ENCODE data around the gene TRRAP.

Gene TRRAP

DNA sequence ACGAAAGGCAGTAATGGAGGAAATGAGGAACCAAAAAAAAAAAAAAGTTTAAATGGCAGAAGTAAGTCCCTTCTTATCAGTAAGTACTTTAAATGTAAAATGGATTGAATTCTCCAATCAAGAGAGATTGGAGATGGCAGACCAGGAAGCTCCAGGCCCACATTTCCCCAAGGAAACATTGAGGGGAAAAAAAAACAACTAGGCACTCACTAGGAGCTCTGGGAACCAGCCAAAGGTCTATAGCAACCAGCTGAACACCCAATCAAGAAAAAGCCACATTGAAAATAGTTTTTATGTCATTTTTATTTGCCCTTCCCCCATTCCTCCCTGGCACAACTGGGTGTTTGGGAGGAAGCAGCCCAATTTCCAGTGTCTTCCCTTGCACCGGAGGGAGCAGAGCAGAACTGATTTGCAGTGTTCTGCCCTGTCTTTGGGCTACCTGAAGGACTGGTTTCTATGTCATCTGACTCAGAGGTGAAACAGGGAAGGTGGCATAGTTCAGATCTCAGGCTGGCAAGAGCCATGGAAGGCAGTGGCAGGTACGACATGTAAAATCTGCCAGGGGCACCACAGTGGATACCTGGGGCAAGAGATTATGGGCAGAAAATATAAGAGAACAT lies 143.7 kb downstream of the TRRAP start:
- no peak for DNase-seq (ENCODE audit: low spot score)
- TF ChIP-seq, protein P1, sequence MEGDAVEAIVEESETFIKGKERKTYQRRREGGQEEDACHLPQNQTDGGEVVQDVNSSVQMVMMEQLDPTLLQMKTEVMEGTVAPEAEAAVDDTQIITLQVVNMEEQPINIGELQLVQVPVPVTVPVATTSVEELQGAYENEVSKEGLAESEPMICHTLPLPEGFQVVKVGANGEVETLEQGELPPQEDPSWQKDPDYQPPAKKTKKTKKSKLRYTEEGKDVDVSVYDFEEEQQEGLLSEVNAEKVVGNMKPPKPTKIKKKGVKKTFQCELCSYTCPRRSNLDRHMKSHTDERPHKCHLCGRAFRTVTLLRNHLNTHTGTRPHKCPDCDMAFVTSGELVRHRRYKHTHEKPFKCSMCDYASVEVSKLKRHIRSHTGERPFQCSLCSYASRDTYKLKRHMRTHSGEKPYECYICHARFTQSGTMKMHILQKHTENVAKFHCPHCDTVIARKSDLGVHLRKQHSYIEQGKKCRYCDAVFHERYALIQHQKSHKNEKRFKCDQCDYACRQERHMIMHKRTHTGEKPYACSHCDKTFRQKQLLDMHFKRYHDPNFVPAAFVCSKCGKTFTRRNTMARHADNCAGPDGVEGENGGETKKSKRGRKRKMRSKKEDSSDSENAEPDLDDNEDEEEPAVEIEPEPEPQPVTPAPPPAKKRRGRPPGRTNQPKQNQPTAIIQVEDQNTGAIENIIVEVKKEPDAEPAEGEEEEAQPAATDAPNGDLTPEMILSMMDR (IDR thresholded peaks at IDR 0.05; ENCODE audit: extremely low read depth, missing control alignments) = no peak

DNA sequence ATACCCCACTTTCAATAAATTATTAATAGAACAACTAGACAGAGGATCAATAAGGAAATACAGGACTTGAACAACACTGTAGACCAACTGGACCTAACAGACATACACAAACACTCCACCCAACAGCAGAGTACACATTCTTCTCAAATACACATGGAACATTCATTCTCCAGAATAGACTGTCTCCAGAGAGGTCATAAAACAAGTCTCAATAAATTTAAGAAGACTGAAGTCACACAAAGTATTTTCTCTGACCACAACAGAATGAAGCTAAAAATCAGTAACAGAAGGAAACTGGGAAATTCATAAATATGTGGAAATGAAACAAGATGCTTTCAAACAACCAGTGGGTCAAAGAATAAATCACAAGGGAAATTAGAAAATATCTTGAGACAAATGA lies 145.7 kb downstream of the TRRAP start:
- no peak for DNase-seq (ENCODE audit: low spot score)
- TF ChIP-seq, protein P1 (IDR thresholded peaks at IDR 0.05; ENCODE audit: extremely low read depth, missing control alignments) = no peak

DNA sequence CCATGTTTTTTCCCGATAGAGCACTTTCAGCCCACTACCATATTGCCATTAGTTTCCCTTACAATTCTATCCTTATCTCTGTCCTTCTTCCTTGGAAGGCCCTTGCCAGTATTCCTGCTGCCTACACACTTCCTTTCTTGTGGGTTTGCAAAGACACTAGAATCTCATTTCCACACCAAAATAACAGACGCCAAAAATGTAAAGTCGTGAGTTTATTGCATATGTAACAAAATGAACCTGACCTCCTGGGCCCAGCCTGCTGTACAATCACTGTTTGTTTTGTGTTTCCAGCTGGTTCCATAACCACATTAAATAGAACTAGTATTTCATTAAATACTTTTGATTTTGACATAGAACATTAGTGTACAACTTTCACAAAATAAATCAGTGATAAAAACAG lies 148.9 kb downstream of the TRRAP start:
- TF ChIP-seq, protein P1 (IDR thresholded peaks at IDR 0.05; ENCODE audit: extremely low read depth, missing control alignments) = no peak
- no peak for DNase-seq (ENCODE audit: low spot score)

- TF ChIP-seq, protein P1 (IDR thresholded peaks at IDR 0.05; ENCODE audit: extremely low read depth, missing control alignments) = no peak
- no peak for DNase-seq (ENCODE audit: low spot score)
These were observed 149.5 kb downstream of the TRRAP start for GRCh38 chr7:99027841-99028240.

GRCh38 chr7:99028261-99028973 lies 150.1 kb downstream of the TRRAP start:
- no peak for DNase-seq (ENCODE audit: low spot score)
- TF ChIP-seq, protein P1 (IDR thresholded peaks at IDR 0.05; ENCODE audit: extremely low read depth, missing control alignments) = no peak

DNA sequence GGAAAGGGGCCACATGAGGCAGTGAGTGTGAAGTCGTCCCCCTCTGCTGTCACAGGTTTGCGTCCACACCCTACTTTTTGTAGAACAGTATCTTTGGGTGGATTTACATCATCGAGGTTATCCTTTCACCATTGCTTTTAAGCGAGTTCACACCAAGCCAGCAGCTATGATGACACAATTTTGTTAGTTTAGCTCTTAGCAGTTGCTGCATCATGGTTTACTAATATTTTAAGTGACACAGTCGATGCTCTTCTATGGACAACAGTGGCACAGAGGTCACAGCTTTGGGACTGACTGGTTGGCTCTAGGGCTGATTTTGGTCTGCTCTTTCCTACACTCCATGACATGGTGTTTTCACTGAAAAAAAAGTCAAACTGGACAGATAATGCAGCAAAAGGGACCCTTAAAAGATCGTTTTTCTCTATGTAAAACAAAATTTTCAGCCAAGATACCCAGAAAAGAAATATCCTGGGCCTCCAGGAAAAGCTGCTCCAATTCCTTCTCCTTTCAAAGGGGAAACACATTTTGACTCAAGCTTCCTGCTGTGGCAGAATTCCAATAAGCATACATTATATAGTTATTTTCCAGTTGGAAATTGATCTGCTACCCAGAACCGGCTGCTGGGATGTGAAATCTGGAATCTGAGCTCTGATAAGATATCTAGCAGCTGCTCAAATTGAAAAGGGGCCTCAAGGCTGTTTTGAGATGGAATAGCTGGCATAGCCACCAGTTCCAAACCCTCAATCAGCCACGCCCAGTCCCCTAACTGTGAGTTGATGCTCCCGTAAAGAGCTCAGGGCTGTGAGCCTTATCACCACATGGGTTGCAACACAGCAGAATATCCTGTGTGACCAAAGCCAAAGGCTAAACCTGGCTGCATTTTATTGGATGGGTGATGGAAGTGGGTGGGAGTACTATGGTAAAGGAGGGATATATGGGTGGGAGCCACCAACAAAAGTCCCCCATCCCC lies 151.4 kb downstream of the TRRAP start:
- TF ChIP-seq, protein P1 (IDR thresholded peaks at IDR 0.05; ENCODE audit: extremely low read depth, missing control alignments) = no peak
- DNase-seq (ENCODE audit: low spot score) = no peak
